ENCODE measurements around the gene SLF1.

SLF1 gene

DNA sequence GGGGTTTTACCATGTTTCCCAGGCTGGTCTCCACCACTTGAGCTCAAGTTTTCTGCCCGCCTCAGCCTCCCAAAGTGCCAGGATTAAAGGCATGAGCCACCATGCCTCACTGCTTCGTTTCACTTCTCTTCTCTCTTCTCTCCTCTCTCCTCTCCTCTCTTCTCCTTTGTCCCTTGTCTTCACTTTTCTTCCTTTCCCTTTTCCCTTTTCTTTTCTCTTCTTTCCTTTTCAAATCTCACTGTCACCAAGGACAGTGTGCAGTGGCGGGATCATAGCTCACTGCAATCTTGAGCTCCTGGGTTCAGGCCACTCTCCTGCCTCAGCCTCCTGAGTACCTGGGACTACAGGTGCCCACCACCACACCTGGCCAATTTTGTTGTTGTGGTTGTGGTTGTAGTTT is 49.5 kb downstream of the SLF1 start:
- DNase-seq = no peak

DNA sequence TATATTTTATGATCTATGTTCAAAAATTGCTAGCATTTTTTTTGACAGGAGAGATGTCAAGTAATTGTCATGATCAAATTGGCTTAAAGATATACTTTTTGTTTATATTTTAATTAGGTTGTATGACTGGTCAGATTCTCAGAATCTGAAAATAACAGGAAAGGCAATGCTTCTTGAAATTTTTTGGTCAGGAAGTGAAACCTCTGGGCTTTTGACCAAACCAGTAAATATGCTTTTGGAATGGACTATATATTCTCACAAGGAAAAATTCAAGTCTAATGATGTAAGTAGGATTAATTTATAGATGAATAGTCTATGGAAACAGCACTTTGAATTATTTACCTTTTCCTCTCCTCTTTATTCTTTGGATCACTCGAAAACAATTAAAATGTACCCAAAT is 52.3 kb downstream of the SLF1 start:
- no peak for DNase-seq

- DNase-seq = no peak
These were observed 54.3 kb downstream of the SLF1 start for GRCh38 chr5:94672746-94673145.

DNA sequence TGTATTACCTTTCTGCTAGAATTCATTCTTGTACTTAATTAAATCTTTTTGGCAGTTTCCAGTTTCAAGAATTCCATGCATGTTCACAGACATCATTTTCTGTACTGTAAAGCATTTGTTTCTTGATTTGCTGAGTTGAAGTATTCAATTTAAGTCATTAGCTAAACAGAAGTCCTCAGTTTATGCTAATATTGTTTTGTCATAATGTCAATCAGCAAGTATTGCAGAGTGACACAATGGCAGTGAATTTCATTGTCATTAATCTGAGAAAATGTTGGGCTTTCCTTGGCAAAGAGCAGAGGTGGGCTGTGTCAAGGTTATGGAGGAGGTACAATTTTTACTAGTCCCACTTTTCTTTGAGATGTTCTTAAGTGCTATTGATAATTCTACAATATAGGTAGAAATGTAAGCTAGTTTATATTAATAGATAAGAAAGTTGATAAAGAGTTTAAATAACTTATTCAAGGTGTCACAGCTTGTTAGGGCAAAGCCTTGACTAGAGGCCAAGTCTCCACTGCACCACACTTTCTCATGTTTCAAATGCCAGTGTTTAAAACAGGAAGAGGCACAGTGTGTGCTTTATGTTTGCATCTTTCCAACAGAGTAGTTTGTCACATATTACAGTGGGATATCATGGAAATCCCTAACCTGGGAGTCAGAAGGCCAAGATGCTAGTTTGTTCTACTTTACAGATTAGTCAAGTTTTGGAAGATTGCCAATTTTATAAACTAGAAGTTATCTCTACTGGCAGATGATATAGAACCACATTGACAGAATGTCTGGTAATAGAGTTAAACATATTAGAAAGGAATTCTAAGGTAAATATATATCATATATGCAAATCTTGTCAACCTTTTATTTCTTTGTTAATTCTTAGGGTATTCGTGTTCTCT is 56.3 kb downstream of the SLF1 start:
- DNase-seq = no peak

- DNase-seq = no peak
These were observed 57.6 kb downstream of the SLF1 start for GRCh38 chr5:94675965-94676618.

DNA sequence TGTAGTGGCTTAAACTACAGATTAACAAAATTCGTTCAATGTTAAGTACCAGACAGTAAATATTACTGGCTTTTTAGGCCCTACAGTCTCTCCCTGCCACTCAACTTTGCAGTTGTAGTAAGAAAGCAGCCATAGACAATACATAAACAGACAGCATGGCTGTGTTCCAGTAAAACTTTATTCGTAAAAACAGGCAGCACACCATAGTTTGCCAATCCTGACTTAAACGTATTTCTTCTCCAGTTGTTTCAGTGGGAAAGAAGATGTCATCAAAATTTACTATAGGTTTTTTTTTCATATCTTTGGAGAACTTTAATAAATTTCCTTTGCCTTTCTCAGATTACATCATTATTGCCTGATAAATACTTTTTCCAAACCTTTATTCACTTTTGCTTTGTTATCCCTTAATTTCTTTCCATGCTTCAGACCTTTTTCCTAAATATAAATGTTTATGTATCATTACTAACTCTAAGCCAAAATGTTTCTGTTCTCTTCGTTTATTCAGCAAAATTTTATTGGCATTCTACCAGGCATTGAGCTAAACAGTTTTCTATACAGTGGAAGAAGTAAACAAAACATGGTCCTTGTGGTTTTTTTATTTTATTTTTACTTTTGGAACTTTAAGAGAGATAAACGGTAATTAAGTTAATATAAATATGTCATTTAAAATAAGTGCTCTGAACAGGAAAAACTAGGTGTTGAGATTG is 64.5 kb downstream of the SLF1 start:
- no peak for DNase-seq

GRCh38 chr5:94689908-94690307 is 71.4 kb downstream of the SLF1 start:
- no peak for DNase-seq

DNA sequence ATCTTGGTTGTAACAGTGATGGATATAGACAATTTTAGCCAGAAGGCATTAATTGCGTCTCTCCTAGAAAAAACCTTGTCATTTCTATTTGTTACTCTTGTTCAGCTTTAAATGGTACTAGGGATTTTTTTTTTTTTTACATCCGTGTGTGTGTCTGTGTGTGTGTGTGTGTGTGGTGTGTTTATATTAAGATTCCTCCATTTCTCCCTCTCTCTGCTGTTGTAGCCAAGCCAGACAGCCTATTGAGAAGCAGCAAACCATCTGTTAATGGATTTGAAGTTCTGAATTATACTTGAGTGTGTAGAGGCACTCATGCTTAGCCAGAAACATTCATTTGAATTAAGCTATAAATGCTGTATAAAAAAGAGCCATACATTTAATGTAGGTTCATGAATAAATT is 72.3 kb downstream of the SLF1 start:
- DNase-seq = no peak

DNA sequence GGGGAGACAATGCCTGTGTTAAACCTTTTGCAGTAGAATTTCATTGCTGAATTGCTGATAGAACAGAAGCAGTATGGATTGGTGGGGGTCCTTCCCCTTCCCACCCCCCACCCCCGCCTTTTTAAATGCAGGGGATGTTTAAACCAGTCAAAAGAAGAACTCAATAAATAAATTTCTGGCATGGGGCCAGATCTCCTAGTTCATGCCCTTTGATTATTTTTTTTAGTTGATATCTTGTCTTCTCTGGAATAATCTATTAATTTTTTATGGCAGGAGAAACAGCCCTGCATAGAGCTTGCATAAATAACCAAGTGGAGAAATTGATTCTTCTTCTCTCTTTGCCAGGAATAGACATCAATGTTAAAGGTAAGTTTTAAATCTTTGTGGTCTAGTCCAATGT is 72.8 kb downstream of the SLF1 start:
- DNase-seq = no peak

GRCh38 chr5:94691949-94692348 is 73.5 kb downstream of the SLF1 start:
- DNase-seq = peak; percentile 48

DNA sequence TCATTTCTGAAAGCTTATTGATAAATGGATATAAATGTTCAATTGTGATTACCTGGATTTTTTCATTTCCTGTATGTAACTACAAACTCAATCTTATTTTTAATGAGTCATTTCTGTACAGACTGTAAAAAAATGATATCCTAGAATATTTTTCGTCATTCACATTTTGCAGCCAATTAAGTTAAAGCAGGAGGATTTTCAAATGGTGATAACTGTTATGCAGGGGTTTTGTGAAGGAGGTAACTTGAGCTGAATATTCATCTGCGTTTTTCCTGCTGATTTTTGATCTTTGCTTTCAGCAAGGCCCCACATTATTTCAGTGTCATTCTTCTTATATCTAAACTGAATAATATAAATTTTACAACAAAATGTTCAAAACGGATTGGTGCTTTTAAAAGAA is 74.1 kb downstream of the SLF1 start:
- DNase-seq = no peak

DNA sequence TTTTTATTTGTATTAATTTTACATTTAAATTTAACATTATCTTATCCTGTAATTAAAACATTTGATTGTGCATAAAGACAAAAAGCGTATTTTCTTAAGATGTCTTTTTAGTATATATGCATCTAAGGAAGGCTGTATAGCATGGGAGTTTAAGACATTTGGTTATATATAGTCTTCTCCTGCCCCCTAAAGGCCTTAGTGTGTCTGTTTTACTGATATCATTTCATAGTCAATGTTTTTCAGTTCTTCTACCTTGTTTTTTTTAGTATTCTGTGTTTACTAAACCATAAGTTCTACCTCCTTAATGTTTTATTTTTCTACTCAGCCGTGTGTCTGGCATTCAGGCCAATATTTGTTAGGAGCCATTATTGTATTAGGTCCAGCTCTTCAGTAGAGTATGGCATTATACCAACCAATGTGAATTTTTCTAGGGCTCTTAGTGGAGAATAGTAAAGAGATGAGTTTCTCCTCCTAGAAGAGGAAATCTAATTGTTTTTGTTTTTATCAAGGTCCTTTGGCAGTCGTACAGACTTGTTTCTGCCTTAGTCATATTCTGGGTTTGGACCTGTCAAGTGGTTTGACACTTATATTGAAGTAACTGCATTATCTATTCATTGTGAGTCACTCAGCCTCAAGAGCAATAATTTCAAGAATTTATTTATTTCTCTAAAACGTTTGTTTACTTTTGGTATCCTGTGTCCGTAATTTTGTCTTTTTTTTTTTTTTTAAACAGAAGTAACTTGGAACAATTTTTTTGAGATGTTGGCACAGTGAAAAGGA is 74.8 kb downstream of the SLF1 start:
- no peak for DNase-seq

- DNase-seq = no peak
These were observed 75.4 kb downstream of the SLF1 start for GRCh38 chr5:94693845-94694370.

- DNase-seq = no peak
These were observed 76.2 kb downstream of the SLF1 start for GRCh38 chr5:94694671-94695070.

DNA sequence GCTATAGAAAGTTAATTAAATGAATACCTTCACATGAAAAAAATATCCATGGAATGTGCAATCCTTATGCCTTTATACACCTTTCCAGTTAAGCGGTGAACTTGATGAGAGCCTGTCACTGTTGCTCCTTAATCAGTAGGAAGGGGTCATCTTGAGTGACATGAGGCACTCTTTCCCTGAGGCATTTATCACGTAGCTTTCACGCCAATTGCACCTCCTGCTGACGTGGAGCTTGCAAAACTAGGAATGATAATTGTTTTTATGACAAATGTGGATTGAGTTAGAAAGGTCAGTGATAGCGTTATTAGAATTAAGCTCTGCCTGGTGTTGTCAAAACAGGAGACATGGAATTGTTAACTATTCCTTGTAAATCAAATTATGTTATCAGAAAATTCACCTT is 79.7 kb downstream of the SLF1 start:
- no peak for DNase-seq

DNA sequence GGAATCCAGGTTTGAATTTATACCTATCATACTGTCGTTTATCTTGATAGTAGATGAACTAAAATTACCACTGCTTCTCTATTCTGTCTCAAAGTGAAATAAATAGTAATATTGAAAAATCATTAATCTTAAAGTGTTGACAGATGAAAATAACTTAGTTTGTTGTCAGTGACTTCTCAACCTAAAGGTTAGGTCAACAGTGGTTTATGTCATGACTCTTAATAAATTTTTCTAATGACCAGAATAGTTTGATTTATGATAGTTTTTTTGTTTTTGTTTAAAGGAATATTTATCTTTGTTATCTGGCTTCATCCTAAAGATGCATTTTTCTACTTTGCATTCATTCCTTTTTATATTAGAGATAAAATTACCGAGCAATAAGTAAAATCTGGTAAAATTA is 81.1 kb downstream of the SLF1 start:
- DNase-seq = no peak

GRCh38 chr5:94700592-94700991 is 82.1 kb downstream of the SLF1 start:
- no peak for DNase-seq

DNA sequence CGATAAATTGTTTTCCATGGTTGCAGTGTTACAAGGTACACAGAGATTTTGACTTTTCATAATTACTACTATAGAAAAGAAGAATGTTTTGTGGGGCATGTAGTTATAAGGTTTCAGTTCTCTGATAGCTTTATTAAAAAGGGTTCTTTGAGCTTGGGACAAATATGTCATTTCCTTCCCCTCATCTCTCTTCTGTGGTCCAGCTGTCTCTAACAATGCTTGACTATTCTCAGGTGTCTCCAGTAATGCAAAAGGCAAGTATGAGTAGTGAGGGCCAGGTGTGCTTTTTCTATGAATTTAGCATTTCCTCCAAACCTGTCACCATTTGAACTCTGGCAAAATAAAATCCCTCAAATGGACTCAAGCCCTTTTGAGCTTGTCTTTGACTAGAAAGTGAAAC is 84.3 kb downstream of the SLF1 start:
- DNase-seq = no peak

- DNase-seq = no peak
These were observed 87.0 kb downstream of the SLF1 start for GRCh38 chr5:94705427-94705826.

GRCh38 chr5:94707359-94707758 is 88.9 kb downstream of the SLF1 start:
- no peak for DNase-seq

DNA sequence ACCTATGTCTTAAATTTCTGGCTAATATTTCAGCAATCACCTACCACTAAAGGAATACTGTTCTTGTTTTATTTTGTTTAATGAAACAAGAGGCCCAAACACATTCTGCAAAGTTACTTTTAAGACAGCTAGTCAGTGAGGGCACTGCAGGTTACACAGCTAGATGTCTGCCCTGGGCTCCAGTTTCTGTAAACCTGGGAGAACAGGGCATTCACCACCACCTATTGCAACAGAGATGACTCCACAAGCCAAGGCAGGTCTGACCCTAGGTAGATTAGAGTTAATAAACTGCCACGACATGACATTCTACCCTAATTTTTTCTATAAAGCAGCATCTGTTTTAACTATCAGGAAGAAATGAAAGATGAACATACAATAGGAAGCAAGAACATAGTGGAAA is 90.8 kb downstream of the SLF1 start:
- no peak for DNase-seq

DNA sequence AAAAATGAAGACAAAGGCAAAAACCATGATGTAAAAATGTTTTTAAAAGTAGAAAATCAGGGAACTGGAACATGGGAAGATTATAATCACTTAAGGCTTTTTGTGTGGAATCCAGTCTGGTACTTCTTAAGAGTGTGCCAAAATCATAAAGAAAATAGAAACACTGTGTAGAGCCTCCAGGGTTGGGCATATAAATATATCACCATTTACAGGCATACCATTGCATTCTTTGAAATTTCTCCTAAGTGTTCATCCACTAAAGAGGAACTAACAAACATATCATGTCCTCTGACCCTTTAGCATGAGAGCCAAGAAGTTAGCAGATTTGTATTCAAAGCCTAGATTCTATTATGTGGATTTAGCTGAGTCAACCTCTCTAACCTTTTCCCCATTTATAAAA is 93.3 kb downstream of the SLF1 start:
- DNase-seq = no peak

- DNase-seq = no peak
These were observed 97.3 kb downstream of the SLF1 start for GRCh38 chr5:94715768-94716167.
